HG03108 (cell line): ENCODE results near the gene NUP62.
"Not testable (repeated sequence)": the region's sequence is repeated elsewhere in the genome, so short reads cannot be mapped to it uniquely, and the experiment has no call there.

Experiments used
- ATAC-seq: cut with Tn5 transposase; IDR thresholded peaks from one replicate; pipeline ENCODE4 v1.9.1; 2021; ENCODE audit warnings: moderate library complexity; ENCODE audit not compliant: unreplicated experiment

Gene NUP62, protein sequence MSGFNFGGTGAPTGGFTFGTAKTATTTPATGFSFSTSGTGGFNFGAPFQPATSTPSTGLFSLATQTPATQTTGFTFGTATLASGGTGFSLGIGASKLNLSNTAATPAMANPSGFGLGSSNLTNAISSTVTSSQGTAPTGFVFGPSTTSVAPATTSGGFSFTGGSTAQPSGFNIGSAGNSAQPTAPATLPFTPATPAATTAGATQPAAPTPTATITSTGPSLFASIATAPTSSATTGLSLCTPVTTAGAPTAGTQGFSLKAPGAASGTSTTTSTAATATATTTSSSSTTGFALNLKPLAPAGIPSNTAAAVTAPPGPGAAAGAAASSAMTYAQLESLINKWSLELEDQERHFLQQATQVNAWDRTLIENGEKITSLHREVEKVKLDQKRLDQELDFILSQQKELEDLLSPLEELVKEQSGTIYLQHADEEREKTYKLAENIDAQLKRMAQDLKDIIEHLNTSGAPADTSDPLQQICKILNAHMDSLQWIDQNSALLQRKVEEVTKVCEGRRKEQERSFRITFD

DNA sequence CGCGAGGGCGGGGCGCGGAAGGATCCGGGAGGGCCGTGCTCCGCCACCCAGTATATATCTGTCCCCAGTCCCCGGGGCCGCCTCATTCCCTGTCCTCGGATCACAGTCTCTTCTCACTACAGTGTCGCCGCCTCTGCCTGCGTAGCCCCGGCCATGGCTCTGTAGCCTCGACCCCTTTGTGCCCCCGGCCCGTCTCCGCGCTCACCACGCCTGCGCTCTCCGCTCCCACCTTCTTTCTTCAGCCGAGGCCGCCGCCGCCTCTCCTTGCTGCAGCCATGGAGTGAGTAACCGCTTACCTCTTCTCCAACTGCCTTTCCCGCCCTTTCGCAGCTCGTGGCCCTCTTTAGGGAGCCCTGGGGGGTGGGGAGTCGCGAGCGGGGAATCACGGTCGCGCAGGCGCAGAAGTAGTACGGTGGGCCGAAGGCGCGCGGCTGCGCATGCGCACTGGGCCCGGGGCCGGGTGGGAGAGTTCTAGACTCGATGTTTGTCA lies at the start of gene NUP62, which contains the start of gene ATF5:
TSS of gene NUP62 (minus strand) at position 384 of the 490 bp plus-strand sequence. CDS start 19,697 bp downstream, outside the sequence.
TSS of gene ATF5 (plus strand) at position 85 of the 490 bp plus-strand sequence. CDS start 1,646 bp downstream, outside the sequence.
- ATAC-seq, result peak; percentile 35

DNA sequence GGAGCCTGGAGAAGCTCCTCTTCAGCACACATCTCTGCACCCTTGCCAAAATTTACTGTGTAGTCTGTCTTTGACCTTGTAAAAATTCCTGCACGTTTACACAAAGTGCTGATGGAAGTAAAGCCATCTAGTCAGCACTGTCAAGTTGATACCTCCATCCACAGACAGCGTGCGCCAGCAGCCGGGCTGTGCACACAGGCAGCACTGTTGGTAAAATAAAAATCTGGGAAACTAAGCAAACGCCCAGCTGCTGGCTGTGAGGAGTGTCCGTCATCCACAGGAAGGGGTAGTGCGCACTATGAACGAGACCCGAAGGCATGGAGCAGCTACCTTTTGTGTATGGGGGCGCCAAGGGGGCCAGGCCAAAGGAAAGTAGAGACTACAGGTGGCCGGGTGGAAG lies 49.0 kb upstream of the NUP62 start:
- no peak for ATAC-seq

DNA sequence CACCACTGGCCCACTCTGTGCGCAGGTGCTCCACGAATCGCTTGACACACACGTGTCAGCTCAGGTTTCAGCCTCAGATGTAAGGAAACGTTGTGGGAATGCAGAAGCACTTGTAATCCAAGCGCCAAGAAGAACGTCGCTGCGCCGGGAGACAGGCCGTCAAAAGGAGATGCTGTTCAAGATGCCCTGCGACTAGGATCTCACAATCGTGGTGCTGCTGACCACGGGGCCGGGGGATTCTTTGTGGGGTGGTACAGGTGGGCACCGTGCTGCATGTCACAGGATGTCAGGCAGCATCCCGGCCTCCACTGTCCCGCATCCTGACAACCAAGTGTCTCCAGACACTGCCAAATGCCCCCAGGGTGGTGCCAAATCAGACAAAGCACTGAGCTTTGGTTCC lies 48.6 kb upstream of the NUP62 start:
- no peak for ATAC-seq

DNA sequence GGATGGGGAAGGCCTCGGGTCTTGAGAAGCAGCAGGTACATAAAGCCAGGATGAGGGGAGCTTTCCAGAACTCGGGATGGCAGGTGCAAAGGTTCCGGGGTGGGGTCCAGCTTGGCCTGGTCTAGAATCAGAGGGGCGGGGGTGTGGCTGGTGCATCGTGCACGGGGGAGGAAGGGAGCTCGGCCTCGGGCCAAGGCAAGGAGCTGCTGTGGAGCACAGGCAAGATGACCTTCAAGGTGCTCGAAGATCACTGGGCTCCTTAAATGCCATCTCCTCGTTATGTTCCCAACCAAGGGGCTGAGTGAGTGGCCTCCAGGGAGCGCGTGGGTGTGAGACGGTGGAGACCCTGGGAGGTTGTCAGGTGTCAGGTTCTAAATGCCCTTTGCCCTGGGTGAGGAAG lies 47.8 kb upstream of the NUP62 start:
- no peak for ATAC-seq

DNA sequence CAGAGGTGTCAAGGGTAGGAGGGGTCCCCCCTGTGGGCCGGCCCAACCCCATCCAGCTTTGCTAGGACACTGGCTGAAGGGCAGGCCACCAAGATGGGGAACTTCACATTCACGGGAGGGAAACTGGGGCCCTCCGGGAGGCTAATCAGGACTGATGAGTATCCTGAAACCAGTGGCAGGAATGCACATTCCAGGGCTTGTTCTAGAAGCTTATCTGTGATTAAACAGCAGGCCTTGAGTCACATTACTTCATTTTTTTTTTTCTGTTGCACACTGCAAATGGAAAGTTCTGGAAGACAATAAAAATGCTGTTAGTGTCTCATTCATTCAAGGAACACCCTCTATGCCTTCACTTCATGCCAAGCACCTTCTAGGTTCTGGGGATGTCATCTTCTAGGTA lies 47.2 kb upstream of the NUP62 start:
- ATAC-seq, result no peak

DNA sequence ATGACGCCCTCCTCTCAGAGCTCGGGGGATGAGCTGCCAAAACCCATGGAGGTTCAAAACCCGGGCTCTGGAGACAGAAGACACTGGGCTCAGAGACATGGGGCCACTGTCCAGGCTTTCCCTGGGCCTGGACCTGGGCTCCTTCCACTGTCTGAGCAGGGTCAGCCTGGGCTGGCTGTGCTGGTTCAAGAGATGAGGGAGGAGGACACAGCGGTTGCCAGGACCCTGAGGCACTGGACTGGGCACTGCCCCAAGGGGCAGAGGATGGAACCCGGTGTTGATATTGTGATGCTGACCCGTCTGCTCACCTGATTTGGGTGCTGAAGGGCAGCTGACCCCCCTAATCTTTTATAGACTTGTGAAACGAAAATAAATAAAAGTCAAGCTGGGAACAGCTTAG lies 45.7 kb upstream of the NUP62 start:
- no peak for ATAC-seq

DNA sequence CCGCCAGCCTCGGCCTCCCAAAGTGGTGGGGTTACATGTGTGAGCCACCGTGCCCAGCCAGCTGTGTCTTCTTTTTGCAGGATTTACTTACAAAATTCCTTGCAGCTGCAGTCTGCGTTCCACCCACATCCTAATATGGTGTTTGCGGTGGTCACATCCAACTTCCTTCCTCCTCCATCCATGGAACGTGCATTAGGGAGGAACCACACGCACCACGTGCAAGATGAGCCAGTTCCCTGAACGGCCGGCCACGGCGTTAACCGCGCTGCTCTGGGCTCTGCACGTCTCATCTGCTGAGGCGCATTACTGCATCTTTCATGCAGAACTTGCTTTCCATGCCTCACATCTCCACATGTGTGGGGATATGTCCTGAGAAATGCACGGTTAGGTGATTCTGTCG lies 44.7 kb upstream of the NUP62 start:
- ATAC-seq, result no peak

DNA sequence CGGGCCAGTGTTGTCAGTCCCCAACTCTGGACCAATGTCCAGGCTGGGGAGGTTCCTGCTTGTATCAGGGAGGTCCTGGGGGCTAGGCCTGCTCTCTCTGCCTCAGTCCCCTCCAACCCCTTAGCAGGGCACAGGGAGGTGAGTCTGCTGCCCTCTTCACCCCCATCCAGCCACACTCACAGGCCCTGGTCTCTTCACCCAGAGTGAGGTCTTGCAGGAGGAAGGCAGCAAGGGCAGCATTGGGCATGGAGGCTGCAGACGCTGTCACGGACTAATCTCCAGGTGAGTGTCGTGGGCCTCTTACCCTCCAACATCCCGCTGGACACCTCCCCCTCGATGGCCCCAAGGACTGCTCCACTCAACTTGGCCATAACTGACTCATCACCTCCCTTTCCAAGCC lies 43.5 kb upstream of the NUP62 start:
- no peak for ATAC-seq

DNA sequence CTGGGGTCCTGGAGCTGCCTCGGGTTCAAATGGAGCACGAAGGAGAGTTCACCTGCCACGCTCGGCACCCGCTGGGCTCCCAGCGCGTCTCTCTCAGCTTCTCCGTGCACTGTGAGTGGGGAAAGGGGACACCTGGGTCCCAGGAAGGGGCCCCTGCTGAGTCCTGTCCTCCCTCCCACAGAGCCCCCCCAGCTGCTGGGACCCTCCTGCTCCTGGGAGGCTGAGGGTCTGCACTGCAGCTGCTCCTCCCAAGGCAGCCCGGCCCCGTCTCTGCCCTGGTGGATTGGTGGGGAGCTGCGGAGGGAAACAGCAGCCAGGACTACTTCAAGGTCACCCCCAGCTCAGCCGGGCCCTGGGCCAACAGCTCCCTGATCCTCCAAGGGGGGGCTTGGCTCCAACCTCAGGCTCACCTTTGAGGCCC lies 42.7 kb upstream of the NUP62 start:
- no peak for ATAC-seq

DNA sequence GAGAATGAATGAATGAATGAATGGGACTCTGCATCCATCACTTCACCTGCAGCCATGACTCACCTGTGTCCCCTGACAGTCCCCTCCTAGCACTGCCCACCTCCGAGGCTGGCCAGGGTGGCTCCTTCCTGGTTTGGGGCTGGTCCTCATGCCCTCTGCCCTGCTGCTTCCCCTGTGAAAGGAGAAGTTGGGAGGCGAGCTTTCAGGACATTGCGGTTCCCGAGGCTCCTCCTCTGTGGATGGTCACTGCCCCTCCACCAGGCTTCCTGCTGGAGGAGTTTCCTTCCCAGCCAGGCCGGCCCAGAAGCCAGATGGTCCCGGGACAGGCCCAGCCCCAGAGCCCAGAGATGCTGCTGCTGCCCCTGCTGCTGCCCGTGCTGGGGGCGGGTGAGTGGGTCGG lies 40.1 kb upstream of the NUP62 start:
- not testable (repeated sequence) for ATAC-seq

DNA sequence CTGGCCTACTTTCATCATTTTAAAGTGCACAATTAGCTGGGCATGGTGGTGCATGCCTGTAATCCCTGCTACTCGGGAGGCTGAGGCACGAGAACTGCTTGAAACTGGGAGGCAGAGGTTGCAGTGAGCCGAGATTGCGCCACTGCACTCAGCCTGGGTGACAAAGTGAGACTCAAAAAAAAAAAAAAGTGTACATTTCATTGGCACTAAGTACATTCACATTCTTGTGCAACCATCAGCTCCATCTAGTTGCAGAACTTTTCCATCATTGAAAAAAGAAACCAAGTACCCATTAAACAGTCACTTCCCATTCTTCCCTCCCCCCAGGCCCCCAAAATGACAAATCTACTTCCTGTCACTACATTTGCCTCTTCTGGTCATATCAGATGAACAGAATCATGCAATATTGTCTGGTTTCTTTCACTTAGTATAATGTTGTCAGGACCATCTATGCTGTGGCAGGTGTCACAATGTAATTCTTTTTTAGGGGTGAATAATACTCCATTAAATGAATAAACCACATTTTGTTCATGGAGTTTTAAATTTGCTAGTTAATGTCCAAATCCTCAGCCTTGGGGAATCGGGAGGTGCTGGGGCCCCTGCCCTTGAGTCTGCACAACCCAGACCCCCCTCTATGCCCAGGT lies 39.1 kb upstream of the NUP62 start:
- ATAC-seq, result no peak

DNA sequence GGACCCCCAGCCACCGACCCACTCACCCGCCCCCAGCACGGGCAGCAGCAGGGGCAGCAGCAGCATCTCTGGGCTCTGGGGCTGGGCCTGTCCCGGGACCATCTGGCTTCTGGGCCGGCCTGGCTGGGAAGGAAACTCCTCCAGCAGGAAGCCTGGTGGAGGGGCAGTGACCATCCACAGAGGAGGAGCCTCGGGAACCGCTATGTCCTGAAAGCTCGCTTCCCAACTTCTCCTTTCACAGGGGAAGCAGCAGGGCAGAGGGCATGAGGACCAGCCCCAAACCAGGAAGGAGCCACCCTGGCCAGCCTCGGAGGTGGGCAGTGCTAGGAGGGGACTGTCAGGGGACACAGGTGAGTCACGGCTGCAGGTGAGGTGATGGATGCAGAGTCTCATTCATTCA lies 31.7 kb upstream of the NUP62 start, which contains the start of gene SIGLEC11:
TSS of gene SIGLEC11 (minus strand) at position 193 of the 400 bp plus-strand sequence. CDS start at position 102, 91 bp downstream.
- not testable (repeated sequence) for ATAC-seq

DNA sequence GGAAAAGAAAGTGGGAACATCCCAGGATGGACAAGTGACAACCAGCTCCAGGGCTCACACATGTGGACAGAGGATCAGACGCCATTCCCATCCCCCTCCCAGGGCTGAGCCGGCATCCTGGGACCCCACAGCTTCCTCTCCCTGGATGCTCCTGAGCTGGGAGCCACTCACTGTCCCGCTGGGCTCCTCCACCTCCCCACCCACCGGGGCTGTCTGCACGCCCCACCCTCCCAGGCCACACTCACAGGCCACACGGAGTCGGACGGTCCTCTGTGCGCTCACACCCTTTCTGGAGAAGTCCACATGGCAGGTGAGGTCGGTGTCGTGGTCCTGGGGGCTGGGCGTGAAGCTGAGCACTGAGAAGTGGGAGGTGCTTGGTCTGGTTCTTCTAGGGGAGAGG lies 30.6 kb upstream of the NUP62 start:
- not testable (repeated sequence) for ATAC-seq

DNA sequence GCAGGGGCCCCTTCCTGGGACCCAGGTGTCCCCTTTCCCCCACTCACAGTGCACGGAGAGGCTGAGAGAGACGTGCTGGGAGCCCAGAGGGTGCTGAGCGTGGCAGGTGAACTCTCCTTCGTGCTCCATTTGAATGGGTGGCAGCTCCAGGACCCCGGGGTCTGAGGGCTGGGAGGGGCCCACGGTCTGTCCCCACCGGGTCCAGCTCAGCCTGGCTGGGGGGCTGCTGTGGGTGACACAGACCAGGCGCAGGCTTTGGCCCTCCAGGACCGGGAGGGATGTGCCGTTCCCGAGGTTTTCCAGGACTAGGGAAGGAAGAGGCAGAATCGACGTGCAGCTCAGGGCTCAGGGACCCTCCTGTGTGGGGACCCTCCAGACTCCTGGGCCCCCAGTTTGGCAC lies 29.3 kb upstream of the NUP62 start:
- not testable (repeated sequence) for ATAC-seq

DNA sequence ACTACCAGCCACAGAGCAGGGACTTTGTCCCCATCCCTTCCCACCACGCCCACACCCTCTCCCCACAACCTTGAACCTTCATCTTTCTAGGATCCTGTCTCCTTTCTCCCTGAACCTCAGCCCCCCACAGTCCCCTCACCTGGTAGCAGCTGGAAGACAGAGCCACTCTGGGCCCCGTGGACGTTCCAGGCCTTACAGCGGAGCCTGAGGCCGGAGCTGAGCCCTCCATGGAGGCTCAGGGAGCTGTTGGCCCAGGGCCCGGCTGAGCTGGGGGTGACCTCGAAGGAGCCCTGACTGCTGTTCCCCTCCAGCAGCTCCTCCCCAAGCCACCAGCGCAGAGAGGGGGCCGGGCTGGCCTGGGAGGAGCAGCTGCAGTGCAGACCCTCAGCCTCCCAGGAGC lies 28.8 kb upstream of the NUP62 start:
- ATAC-seq, result not testable (repeated sequence)

DNA sequence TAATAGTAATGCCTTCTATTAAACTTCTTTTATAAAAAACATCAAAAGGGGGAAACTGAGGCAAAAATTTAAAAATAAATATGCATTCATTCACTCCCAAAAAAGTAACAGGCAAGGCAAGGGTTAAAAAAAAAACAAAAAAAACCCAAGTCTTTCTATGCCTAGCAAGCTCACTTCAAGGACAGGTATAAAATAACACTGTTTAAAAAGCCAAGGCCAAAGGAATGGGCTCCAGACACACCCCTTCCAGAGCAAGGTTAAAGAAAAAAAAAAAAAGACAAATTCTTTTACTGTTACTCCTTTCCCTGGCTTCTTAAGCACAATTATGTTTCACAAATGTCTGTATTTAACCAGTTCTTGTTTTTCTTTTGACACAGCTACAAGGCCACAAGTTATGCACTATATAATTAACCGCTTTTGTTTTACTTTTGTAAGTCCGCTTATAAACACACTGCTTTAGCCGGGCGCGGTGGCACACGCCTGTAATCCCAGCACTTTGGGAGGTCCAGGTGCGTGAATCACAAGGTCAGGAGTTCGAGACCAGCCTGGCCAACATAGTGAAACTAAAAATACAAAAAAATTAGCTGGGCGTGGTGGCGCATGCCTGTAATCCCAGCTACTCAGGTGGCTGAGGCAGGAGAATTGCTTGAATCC lies 28.1 kb upstream of the NUP62 start:
- no peak for ATAC-seq

DNA sequence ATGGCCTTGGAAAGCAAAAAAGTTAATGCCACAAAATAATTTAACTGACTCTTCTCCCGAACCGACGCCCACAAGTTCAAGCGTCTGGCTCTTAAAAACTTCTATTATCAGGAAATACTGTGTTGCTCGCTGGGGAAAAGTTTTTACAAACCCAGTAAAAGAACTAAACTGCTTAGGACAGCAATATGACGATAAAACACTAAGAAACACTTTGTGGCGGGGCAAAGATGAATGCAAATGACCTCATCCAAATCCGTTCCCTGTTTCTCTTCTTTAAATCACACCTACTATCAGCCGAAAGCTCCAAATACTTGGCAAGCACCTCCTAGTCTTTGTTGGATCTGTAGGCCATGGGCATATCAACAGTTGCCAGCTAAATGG lies 26.8 kb upstream of the NUP62 start:
- no peak for ATAC-seq

DNA sequence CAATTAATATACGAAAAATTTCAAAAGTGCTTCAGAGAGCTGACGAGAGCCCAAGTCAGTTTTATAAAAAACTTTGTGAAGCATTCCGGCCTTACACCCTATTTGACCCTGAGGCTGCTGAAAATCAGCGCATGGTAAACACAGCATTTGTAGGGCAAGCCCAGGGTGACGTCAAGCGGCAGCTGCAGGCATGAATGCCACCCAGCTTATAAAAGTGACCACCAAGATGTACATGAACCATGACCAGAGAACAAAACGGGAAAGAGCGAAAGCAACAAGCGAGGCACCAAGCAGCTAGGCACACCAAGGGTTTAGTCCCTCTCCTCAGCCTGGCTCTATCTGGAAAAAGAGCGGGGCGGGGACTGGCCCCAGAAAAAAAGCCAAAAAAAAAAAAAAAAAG lies 25.6 kb upstream of the NUP62 start:
- ATAC-seq, result no peak

DNA sequence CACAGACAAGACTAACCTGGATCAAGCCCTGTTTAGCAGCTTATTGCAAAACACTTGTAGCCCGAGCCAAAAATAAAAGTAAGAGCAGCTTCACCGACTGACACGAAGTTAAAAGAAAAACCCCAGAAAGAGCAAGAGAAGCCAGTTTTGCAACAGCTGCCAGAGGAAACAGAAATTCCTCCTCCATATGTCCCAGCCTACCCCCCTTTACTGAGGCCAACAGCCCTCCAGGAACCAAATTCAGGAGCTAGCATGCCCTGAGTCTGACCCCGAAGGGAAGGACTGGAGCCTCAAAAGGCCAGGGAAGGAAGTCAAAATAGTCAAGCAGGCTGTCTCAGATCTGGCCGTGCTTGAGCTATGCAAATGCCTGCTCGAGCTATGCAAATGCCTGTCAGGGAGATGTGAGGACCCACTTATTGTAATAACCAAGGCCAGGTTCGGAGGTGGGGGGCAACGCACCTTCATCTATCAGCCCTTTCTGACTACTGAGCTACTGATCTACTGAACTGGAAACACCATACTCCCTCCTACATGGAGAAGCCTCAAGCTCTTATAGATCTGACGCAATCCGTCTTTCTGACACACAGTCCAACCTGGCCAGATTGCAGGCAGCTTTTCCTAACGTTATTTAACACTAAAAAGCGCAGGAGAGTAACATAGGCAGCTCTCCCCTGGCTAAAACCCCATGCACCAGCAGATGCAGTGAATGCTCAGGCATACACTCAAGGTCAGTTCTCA lies 25.0 kb upstream of the NUP62 start:
- no peak for ATAC-seq

DNA sequence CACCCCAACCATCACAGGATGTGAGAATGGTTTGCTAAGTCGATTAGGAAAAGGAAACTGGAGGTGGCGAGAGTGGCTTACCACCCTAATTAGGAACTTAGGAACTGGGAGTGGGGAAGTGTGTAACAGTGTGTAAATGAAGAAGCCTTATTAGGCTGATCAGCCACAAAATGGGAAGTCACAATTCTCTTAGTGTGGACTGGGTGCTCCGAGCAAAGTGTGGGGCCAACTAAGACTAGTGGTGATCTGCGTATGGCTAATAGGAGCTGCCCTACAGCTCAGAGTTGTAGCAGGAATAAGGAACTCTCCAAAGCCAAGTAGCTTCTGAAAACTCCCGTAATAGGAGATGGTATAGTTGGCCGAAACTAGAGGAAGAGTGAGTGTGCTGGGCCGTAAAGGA lies 24.1 kb upstream of the NUP62 start:
- no peak for ATAC-seq

DNA sequence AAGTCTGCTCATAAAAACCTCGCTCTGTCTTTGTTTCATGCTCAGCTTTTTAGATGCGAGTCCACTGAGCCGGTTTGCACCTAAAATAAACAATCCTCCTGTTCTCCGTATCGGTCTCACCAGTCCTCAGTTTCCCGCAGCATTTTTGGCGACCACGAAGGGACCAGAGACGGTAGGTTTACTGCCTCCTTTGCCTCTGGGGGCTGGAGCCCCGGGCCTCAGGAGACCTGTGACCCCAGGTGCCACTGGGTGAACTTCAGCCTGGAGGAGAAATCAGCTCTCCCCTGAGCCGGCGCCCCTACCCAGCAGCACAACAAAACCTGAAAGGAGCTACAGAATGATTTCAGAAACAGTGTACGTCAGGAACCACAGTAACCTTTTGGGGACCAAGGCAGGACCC lies 23.6 kb upstream of the NUP62 start:
- no peak for ATAC-seq
